ENCODE data around the gene ARHGAP26. TPM values are rescaled to one million over a fixed set of nuclear protein-coding genes. Genes with fewer than 3 reads are reported as not detected.

ARHGAP26 gene
- total and polyA plus RNA-seq, 2 donors (not counting 3 experiments of a cell fraction or from before 2014, with no cell fraction given): 3.1 to 16.2 TPM

- no peak for FAIRE-seq
- DNase-seq (ENCODE audit: low read depth, low spot score): no peak
- no peaks in the 10 kb centered on the region for H3K27me3 ChIP-seq (ENCODE audit: control insufficient read depth in 2 of 2, insufficient read depth in 2 of 2, low read length in 2 of 2)
- H4K20me1 ChIP-seq (replicated peaks; ENCODE audit: control insufficient read depth, extremely low read depth, insufficient read depth, low read length): no peaks in the 10 kb centered on the region
- no peak overlapping the region for H3K9ac ChIP-seq (replicated peaks; ENCODE audit: extremely low read depth, insufficient read depth, low read length)
- no TSS peak for BruUV-seq (replicated peaks)
- dilution Hi-C loops (cut with MboI; ENCODE audit: extremely low pct_ligation_motif_present, low sequenced_read_pairs) (no loop called here), intact Hi-C loops (cut with micrococcal nuclease) (no loop called here)
- no peak overlapping the region for H3K27ac ChIP-seq (ENCODE audit: insufficient read depth, low read depth, low read length)
- no peaks in the 10 kb centered on the region for H3K4me1 ChIP-seq (ENCODE audit: control insufficient read depth, extremely low read depth, insufficient read depth, low read length)
- no peaks in the 10 kb centered on the region for H3K9me1 ChIP-seq (replicated peaks; ENCODE audit: control insufficient read depth, extremely low read depth, insufficient read depth, low read length)
- H3K36me3 ChIP-seq (ENCODE audit: control insufficient read depth in 2 of 2, extremely low read depth in 1 of 2, insufficient read depth in 2 of 2, low read length in 2 of 2): no peaks in the 10 kb centered on the region
- H3K9me3 ChIP-seq (replicated peaks; ENCODE audit: control insufficient read depth, insufficient read depth, low read length): no peaks in the 10 kb centered on the region
- ChIA-PET CTCF (interaction anchor here (1.1 to 2.8 kb wide), 4 partner anchors 11 to 84 kb away, joined by 3 to 9 read pairs (median 6); no protein-coding TSS in a partner anchor), POLR2A (no interaction called here)
- TF ChIP-seq CTCF (IDR thresholded peaks at IDR 0.05; ENCODE audit: extremely low read depth in 1 of 2, insufficient read depth in 1 of 2, low read depth in 1 of 2, low read length in 2 of 2): no peak
- no peak for TF ChIP-seq GATA2 (IDR thresholded peaks at IDR 0.05; ENCODE audit: insufficient read depth, insufficient read length, low read depth, low read length)
- TF ChIP-seq JUN (IDR thresholded peaks at IDR 0.05; ENCODE audit: borderline replicate concordance, insufficient read depth, insufficient read length, low read depth): no peak
- TF ChIP-seq POLR2AphosphoS5 (IDR thresholded peaks at IDR 0.05; ENCODE audit: insufficient read depth, low read depth, low read length): no peak
- TF ChIP-seq, protein P1, sequence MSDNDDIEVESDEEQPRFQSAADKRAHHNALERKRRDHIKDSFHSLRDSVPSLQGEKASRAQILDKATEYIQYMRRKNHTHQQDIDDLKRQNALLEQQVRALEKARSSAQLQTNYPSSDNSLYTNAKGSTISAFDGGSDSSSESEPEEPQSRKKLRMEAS (IDR thresholded peaks at IDR 0.05; ENCODE audit: insufficient read depth, insufficient read length): no peak
- no peak for TF ChIP-seq MYC (IDR thresholded peaks at IDR 0.05; ENCODE audit: low read depth, low read length)
- TF ChIP-seq FOS (IDR thresholded peaks at IDR 0.05; ENCODE audit: borderline replicate concordance, insufficient read depth, low read length): no peak
- TF ChIP-seq POLR2A (IDR thresholded peaks at IDR 0.05; ENCODE audit: low read depth, low read length): no peak
- TF ChIP-seq EZH2 (IDR thresholded peaks at IDR 0.05; ENCODE audit: borderline replicate concordance, low read depth, low read length, severe bottlenecking): no peak
- no peak overlapping the region for H2AFZ ChIP-seq (ENCODE audit: low read depth, low read length)
- no peak overlapping the region for H3K4me3 ChIP-seq (replicated peaks in 1 of 3; ENCODE audit: insufficient read depth in 1 of 3, low read depth in 1 of 3, low read length in 3 of 3)
- no peaks in the 10 kb centered on the region for H3K79me2 ChIP-seq (ENCODE audit: control insufficient read depth, insufficient read depth, low read length)
- H3K4me2 ChIP-seq (ENCODE audit: insufficient read depth, low read length): no peak overlapping the region
These were observed 27.2 kb downstream of the ARHGAP26 start for GRCh38 chr5:142797420-142797819.
